Epithelial cell of proximal tubule (primary cell): ENCODE measurements around the gene HECA. TPM values are rescaled to one million over a fixed set of nuclear protein-coding genes. Genes with fewer than 3 reads are reported as not detected.
"Not testable (repeated sequence)": the region's sequence is repeated elsewhere in the genome, so short reads cannot be mapped to it uniquely, and the experiment has no call there.

Experiments
- DNase-seq: peaks from one replicate; pipeline ENCODE4 v3.0.0-alpha.2; 2011; ENCODE audit warnings: low read depth
- H3K4me3 ChIP-seq: 2 replicates; pipeline ENCODE4 v1.5.1; 2011; ENCODE audit warnings: low read depth, mild to moderate bottlenecking, low read length
- CTCF ChIP-seq: conservative IDR thresholded peaks from 2 replicates; pipeline ENCODE4 v1.5.1; 2012; ENCODE audit warnings: low read depth, mild to moderate bottlenecking, low read length
- total RNA-seq: library from RNA; depleted of rRNA; stranded (reverse); fragments of >200 nt; gene quantifications from 2 replicates; pipeline ENCODE4 v1.2.3, GENCODE V29; 2015

The HECA gene
- total RNA-seq, 1 donor from 2014 or later = 11.1 TPM

- no peak for DNase-seq
- TF ChIP-seq CTCF = no peak
- H3K4me3 ChIP-seq = no peak overlapping the region
These were observed 63.8 kb downstream of the HECA start for GRCh38 chr6:139198529-139199288.

- DNase-seq = no peak
- TF ChIP-seq CTCF = no peak
- no peak overlapping the region for H3K4me3 ChIP-seq
These were observed 66.5 kb downstream of the HECA start for GRCh38 chr6:139201378-139201777.

- no peak for DNase-seq
These were observed 70.1 kb downstream of the HECA start for GRCh38 chr6:139204978-139205377.

GRCh38 chr6:139205843-139206242 is 71.0 kb downstream of the HECA start:
- DNase-seq = no peak
- no peak for TF ChIP-seq CTCF

More at GRCh38 chr6:139204978-139205377, 70.1 kb downstream of the HECA start:
- H3K4me3 ChIP-seq = no peak overlapping the region
- no peak for TF ChIP-seq CTCF

GRCh38 chr6:139210766-139211165 is 75.9 kb downstream of the HECA start:
- DNase-seq = not testable (repeated sequence)

More at GRCh38 chr6:139205843-139206242, 71.0 kb downstream of the HECA start:
- no peak overlapping the region for H3K4me3 ChIP-seq

GRCh38 chr6:139212460-139212859 is 77.6 kb downstream of the HECA start:
- DNase-seq = not testable (repeated sequence)

More at GRCh38 chr6:139210766-139211165, 75.9 kb downstream of the HECA start:
- H3K4me3 ChIP-seq = not testable (repeated sequence)

GRCh38 chr6:139219271-139219729 is 84.4 kb downstream of the HECA start:
- H3K4me3 ChIP-seq = no peak overlapping the region
- TF ChIP-seq CTCF = peak; percentile 86
- peak; percentile 33 for DNase-seq

More at GRCh38 chr6:139212460-139212859, 77.6 kb downstream of the HECA start:
- not testable (repeated sequence) for H3K4me3 ChIP-seq

- DNase-seq = no peak
- TF ChIP-seq CTCF = no peak
- H3K4me3 ChIP-seq = no peak overlapping the region
These were observed 84.9 kb downstream of the HECA start for GRCh38 chr6:139219746-139220145.

- not testable (repeated sequence) for H3K4me3 ChIP-seq, DNase-seq
These were observed 93.5 kb downstream of the HECA start for GRCh38 chr6:139228387-139228786.
